ENCODE measurements around the gene BCL11A. TPM values are rescaled to one million over a fixed set of nuclear protein-coding genes. Genes with fewer than 3 reads are reported as not detected.

The BCL11A gene
- total RNA-seq, 2 experiments from 2014 or later: not detected

DNA sequence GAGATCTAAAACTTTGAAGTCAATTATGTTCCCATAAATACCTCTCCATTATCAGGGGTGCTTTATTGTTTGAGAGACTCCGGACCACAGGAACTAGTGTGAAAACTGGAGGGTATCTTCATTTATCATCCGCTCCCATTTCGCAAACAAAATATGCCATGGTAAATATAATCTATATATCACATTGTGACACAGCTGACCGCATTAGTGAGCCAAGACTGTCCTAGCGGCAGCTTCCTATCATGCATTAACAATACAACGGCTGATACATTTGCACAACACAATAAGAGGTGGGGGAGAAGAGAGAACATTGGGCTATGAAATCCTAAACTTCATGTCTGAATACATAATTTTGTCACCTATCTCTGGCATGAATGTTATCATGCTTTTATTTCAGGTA is 29.5 kb downstream of the BCL11A start:
- no peak for ATAC-seq
- CTCF ChIA-PET: interaction anchor here (0.5 to 1.5 kb wide), 2 partner anchors 26 to 58 kb away, joined by 3 to 4 read pairs; no protein-coding TSS in a partner anchor
- H3K9me3 Mint-ChIP-seq (ENCODE audit: low read depth): no peaks in the 10 kb centered on the region
- H3K4me1 Mint-ChIP-seq: no peaks in the 10 kb centered on the region
- H3K27me3 Mint-ChIP-seq: peaks cover 25% of the 10 kb centered on the region
- H3K36me3 Mint-ChIP-seq: no peaks in the 10 kb centered on the region
- no peak for DNase-seq
- no peak overlapping the region for H3K27ac Mint-ChIP-seq
- H3K4me3 Mint-ChIP-seq: no peak overlapping the region

DNA sequence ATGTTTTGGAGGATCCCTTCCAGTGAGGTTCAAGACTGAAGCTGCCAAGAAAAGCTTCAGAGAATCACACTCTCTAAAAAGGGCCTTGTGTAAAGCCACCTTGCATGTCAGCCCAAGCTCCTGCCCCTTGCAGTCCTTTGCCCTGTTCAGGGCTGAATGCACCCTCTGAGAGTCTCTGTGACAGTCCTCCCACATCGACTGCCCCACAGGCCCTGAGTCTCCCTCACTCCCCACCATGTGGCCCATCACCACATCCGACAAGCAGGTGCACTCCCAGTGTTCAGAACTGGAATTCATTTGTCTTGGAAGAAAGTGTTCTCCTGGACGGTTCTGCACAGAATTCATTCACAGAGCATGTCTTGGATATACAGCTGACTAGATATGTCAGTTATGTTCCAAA is 31.0 kb downstream of the BCL11A start:
- Mint-ChIP-seq H3K4me1 (no peaks in the 10 kb centered on the region), H3K4me3 (no peak overlapping the region), H3K27ac (no peak overlapping the region), H3K9me3 (ENCODE audit: low read depth) (no peaks in the 10 kb centered on the region), H3K36me3 (no peaks in the 10 kb centered on the region), H3K27me3 (peaks cover 15% of the 10 kb centered on the region)
- ATAC-seq (no peak), DNase-seq (no peak)
- CTCF ChIA-PET: no interaction called here

DNA sequence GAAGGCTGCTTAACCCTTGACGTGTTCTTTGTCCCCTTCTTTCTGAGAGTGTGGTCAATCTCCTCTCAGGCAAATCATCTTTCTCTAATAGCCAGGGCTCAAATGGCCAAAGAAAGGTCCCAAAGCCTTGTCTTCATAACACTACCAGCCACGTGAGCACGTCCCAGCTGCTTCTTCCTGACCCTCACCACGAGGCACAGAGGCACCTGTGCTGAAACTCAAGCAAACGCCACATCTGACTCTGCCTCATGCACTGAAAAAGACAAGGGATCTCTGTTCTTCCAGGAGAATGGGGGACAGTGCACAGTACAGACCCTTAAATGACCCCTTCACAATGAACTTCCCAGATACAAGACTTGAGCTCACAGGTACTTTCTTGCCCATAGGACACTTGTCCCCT is 31.8 kb downstream of the BCL11A start:
- ATAC-seq (no peak), DNase-seq (no peak)
- CTCF ChIA-PET: no interaction called here
- no peak overlapping the region for H3K4me3 Mint-ChIP-seq
- H3K4me1 Mint-ChIP-seq: no peaks in the 10 kb centered on the region
- no peak overlapping the region for H3K27ac Mint-ChIP-seq
- H3K9me3 Mint-ChIP-seq (ENCODE audit: low read depth): no peaks in the 10 kb centered on the region
- H3K36me3 Mint-ChIP-seq: no peaks in the 10 kb centered on the region
- peaks cover 18% of the 10 kb centered on the region for H3K27me3 Mint-ChIP-seq

DNA sequence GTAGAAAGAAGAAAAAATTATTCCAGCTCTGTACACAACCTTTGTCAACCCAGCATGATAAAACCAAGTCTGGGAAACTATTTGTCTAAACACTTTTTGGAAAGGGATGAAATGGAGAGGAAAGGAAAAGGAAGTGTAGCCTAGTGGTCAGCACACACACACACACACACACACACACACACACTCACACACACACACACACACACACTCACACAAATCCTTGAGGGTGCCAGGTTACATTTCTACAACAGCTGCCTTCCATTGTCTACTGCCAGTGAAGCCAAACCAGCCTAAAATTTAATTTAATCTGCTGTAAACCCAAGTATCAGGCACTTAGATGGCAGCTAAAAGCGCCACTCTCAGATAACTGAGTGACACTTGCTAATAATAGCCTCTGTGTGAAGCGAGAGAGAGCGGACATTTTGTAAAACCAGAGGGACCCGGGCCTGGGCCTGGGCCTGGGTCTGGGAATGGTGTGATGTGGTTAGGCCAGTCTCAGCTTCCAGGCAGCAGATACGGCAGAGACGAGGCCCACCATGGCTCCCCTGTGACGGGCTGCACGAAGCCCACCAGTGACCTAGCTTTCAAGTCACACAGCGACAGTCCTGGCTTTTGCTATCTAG is 32.4 kb downstream of the BCL11A start:
- CTCF ChIA-PET: no interaction called here
- no peak for DNase-seq
- no peak for ATAC-seq
- H3K4me3 Mint-ChIP-seq: no peak overlapping the region
- H3K36me3 Mint-ChIP-seq: no peaks in the 10 kb centered on the region
- H3K27me3 Mint-ChIP-seq: peaks cover 24% of the 10 kb centered on the region
- no peak overlapping the region for H3K27ac Mint-ChIP-seq
- no peaks in the 10 kb centered on the region for H3K9me3 Mint-ChIP-seq (ENCODE audit: low read depth)
- peaks cover 2% of the 10 kb centered on the region for H3K4me1 Mint-ChIP-seq

DNA sequence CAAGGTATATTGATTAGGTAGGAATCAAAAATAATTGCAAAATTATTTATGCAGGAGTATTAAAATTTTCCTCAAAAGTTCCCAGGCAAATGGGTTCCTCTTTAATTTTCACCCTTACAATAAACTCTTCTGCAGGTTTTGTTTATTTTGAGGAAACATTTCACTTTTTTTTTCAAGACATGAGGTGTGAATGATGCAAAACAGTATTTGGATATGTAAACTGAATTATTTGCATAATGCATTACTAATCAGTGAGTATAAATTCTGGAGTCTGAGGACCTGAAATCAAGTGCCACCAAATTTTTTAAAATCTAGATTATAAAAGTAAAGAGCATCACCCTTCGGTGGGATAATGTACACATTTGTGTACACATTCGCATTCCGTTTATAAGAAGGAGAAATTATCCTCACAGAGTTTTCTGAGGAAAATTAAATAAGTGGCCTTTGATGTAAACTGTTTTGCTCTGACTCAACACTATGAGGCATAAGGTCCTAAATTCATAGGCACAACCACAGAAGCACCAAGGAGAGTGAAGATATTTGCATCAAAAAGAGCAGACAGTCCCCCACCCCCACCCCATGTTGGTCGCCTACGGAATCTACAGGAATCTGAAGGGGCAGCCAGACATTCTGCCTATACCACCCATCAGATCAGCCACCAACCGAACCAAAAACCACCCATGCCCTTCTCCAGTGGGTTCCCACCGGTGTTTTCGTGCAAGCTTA is 33.1 kb downstream of the BCL11A start:
- no peaks in the 10 kb centered on the region for H3K9me3 Mint-ChIP-seq (ENCODE audit: low read depth)
- no peak overlapping the region for H3K4me3 Mint-ChIP-seq
- DNase-seq (no peak), ATAC-seq (no peak)
- no peaks in the 10 kb centered on the region for H3K36me3 Mint-ChIP-seq
- H3K27ac Mint-ChIP-seq: no peak overlapping the region
- peaks cover 4% of the 10 kb centered on the region for H3K4me1 Mint-ChIP-seq
- CTCF ChIA-PET: no interaction called here
- H3K27me3 Mint-ChIP-seq: peaks cover 20% of the 10 kb centered on the region

DNA sequence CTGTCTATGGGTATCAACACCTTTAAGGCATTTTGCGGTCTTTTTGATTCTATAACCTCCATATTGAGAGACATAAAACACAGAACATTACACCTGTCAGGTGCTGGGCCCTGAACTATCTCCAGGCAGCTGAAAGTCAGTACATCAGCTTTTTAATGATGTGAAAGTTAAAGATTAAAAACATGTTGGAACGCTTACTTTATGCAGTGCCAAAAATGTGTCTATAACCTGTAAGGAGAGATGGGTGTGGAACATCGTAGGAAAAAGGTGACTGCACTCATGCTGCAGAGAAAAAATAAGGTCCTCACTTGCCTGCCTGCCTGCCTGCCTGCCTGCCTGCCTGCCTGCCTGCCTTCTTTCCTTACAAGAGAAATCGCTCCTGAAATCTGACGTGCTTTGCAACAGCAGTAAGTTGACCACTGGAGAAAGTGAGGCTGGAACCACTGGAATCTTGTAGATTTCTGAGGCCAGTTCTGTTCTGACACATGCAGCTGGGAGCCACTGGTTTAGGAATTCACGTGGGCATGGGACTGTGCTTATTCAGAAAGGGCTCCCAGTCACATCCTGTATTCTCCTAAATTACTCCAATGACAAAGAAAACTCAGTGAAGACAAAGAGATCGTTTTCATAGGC is 34.1 kb downstream of the BCL11A start:
- H3K9me3 Mint-ChIP-seq (ENCODE audit: low read depth): no peaks in the 10 kb centered on the region
- H3K36me3 Mint-ChIP-seq: no peaks in the 10 kb centered on the region
- H3K27ac Mint-ChIP-seq: no peak overlapping the region
- peaks cover 4% of the 10 kb centered on the region for H3K4me1 Mint-ChIP-seq
- CTCF ChIA-PET: no interaction called here
- DNase-seq (no peak), ATAC-seq (no peak)
- H3K27me3 Mint-ChIP-seq: peaks cover 21% of the 10 kb centered on the region
- H3K4me3 Mint-ChIP-seq: no peak overlapping the region

DNA sequence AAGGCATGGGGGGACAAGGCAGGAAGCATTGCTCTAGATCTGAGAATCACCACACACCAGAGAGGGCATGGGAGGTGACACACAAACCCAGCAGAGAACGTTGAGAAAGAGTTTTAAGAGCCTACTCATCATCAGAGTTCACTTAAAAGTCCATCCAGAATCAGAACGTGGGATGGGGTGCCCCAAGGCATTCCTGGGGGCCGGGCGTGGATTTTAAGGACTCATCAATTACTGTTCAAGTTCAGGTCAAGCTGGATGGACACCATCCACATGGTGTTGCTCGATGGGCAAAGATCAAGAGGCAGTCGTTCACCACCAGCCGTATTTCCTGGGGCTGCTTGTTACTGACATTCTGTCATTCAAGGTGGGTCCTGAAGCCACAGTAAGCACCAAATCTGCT is 34.9 kb downstream of the BCL11A start:
- no peaks in the 10 kb centered on the region for H3K36me3 Mint-ChIP-seq
- peaks cover 24% of the 10 kb centered on the region for H3K27me3 Mint-ChIP-seq
- no peak overlapping the region for H3K27ac Mint-ChIP-seq
- DNase-seq: no peak
- ATAC-seq: no peak
- CTCF ChIA-PET: no interaction called here
- no peaks in the 10 kb centered on the region for H3K9me3 Mint-ChIP-seq (ENCODE audit: low read depth)
- no peak overlapping the region for H3K4me3 Mint-ChIP-seq
- peaks cover 4% of the 10 kb centered on the region for H3K4me1 Mint-ChIP-seq

GRCh38 chr2:60517446-60517845 is 36.0 kb downstream of the BCL11A start:
- Mint-ChIP-seq H3K27me3 (peaks cover 32% of the 10 kb centered on the region), H3K4me3 (no peak overlapping the region), H3K9me3 (ENCODE audit: low read depth) (no peaks in the 10 kb centered on the region), H3K27ac (no peak overlapping the region), H3K4me1 (peaks cover 4% of the 10 kb centered on the region), H3K36me3 (no peaks in the 10 kb centered on the region)
- DNase-seq (peak; percentile 18), ATAC-seq (no peak)
- CTCF ChIA-PET: no interaction called here

- Mint-ChIP-seq H3K4me1 (peaks cover 4% of the 10 kb centered on the region), H3K4me3 (no peak overlapping the region), H3K36me3 (no peaks in the 10 kb centered on the region), H3K27me3 (peaks cover 30% of the 10 kb centered on the region), H3K9me3 (ENCODE audit: low read depth) (no peaks in the 10 kb centered on the region), H3K27ac (no peak overlapping the region)
- CTCF ChIA-PET: no interaction called here
- ATAC-seq (no peak), DNase-seq (no peak)
These were observed 36.6 kb downstream of the BCL11A start for GRCh38 chr2:60516826-60517225.

- Mint-ChIP-seq H3K27me3 (peaks cover 34% of the 10 kb centered on the region), H3K4me1 (peaks cover 4% of the 10 kb centered on the region), H3K9me3 (ENCODE audit: low read depth) (no peaks in the 10 kb centered on the region), H3K4me3 (no peak overlapping the region), H3K36me3 (no peaks in the 10 kb centered on the region), H3K27ac (no peak overlapping the region)
- no peak for ATAC-seq
- CTCF ChIA-PET: no interaction called here
- DNase-seq: no peak
These were observed 37.1 kb downstream of the BCL11A start for GRCh38 chr2:60516383-60516811.

- ATAC-seq: no peak
- Mint-ChIP-seq H3K27ac (no peak overlapping the region), H3K4me3 (no peak overlapping the region), H3K9me3 (ENCODE audit: low read depth) (no peaks in the 10 kb centered on the region), H3K36me3 (no peaks in the 10 kb centered on the region), H3K4me1 (peaks cover 4% of the 10 kb centered on the region), H3K27me3 (peaks cover 36% of the 10 kb centered on the region)
- no peak for DNase-seq
- CTCF ChIA-PET: no interaction called here
These were observed 37.7 kb downstream of the BCL11A start for GRCh38 chr2:60515721-60516226.

GRCh38 chr2:60513996-60514395 is 39.5 kb downstream of the BCL11A start:
- H3K27ac Mint-ChIP-seq: no peak overlapping the region
- no peak overlapping the region for H3K4me3 Mint-ChIP-seq
- H3K4me1 Mint-ChIP-seq: peaks cover 4% of the 10 kb centered on the region
- CTCF ChIA-PET: no interaction called here
- no peaks in the 10 kb centered on the region for H3K36me3 Mint-ChIP-seq
- H3K9me3 Mint-ChIP-seq (ENCODE audit: low read depth): no peaks in the 10 kb centered on the region
- H3K27me3 Mint-ChIP-seq: peaks cover 47% of the 10 kb centered on the region
- no peak for DNase-seq
- ATAC-seq: no peak

DNA sequence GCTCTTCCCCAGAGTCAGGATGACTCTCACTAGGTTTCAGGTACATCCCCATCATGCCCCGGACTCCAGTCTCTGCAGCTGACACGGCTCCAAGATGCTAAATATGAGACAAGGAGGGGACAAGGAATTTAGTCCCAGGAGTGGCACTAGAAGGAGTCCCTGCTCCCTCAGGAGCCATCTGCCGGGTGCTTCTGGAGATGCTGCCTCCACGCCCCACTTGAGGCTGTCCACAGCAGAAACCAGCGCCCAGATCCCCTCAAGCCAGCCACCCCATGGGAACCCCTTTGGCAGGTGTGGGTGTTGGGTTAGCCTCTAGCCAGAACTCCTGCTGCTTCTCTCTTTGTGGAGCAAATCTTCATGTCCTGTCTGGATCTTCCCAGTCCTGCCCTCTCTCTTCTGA is 40.3 kb downstream of the BCL11A start:
- DNase-seq: no peak
- no peaks in the 10 kb centered on the region for H3K36me3 Mint-ChIP-seq
- no peaks in the 10 kb centered on the region for H3K9me3 Mint-ChIP-seq (ENCODE audit: low read depth)
- no peak overlapping the region for H3K27ac Mint-ChIP-seq
- no peak for ATAC-seq
- CTCF ChIA-PET: no interaction called here
- H3K4me1 Mint-ChIP-seq: peaks cover 4% of the 10 kb centered on the region
- H3K27me3 Mint-ChIP-seq: peaks cover 47% of the 10 kb centered on the region
- no peak overlapping the region for H3K4me3 Mint-ChIP-seq

DNA sequence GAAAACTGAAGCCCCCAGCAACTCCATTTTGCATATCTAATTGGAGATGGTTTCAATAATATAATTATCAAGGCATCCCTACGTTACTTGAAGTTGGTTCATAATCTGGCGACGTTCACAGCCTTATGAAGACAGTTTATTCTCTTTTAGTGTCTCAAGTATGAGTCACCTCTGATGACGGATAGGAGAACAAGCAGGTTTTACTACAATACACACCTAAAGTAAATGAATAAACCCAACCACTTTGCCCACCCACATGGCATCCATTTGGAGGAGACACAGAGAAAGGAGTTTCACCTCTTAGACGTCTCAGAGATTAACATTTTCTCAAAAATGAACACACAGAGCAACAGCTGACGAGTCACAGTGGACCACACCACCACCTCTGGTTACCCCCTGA is 40.8 kb downstream of the BCL11A start:
- ATAC-seq (no peak), DNase-seq (no peak)
- no peak overlapping the region for H3K27ac Mint-ChIP-seq
- H3K9me3 Mint-ChIP-seq (ENCODE audit: low read depth): no peaks in the 10 kb centered on the region
- H3K4me3 Mint-ChIP-seq: no peak overlapping the region
- CTCF ChIA-PET: no interaction called here
- H3K4me1 Mint-ChIP-seq: peaks cover 4% of the 10 kb centered on the region
- no peaks in the 10 kb centered on the region for H3K36me3 Mint-ChIP-seq
- H3K27me3 Mint-ChIP-seq: peaks cover 52% of the 10 kb centered on the region

Measured in activated CD8-positive, alpha-beta memory T cell treated with anti-CD3 and anti-CD28 coated beads, Interleukin-2, amount 10 ng/mL, durations not matched to agents 7 days and 5 days (primary cell).